Keratinocyte (primary cell): ENCODE measurements around the gene ADGRG2.

Experiments used
- EZH2 ChIP-seq: IDR thresholded peaks from one replicate; pipeline ENCODE4 v1.6.1; 2012; ENCODE audit warnings: inconsistent platforms, mild to moderate bottlenecking, low read length, moderate library complexity
- TF ChIP-seq, protein P1 (sequence below), 3 experiments: IDR thresholded peaks in 1 of 3; conservative IDR thresholded peaks in 1 of 3; optimal IDR thresholded peaks in 1 of 3; 2 replicates in 2 of 3; 3 replicates in 1 of 3; pipeline versions ENCODE3 to v1.5.1; 2011; ENCODE audit warnings: low read length in 3 of 3, mild to moderate bottlenecking in 3 of 3, moderate library complexity in 2 of 3, control low read depth in 1 of 3, inconsistent platforms in 1 of 3; ENCODE audit not compliant: insufficient read depth in 2 of 3; ENCODE audit errors: extremely low read depth in 1 of 3

DNA sequence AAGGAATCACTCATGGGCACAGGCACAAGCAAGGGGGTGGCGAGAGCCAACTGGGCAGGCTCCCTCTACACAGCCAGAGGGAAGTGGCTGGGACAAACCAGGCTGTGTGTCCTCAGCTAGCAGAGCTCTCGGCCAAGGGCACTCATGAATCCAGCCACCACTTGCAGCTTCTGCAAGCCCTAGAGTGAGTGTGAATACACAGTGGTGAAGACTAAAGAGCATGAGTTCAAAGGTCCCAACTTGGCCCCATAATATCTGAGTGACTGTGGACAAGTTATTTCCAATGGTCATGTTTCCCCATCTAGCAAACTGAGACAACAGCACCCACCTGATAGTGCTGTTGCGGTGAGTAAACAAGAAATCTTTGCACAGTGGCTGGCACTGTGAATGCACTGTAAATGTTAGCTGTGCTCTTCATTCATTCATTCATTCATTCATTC is 51.7 kb downstream of the ADGRG2 start:
- no peak for TF ChIP-seq EZH2
- TF ChIP-seq, protein P1, sequence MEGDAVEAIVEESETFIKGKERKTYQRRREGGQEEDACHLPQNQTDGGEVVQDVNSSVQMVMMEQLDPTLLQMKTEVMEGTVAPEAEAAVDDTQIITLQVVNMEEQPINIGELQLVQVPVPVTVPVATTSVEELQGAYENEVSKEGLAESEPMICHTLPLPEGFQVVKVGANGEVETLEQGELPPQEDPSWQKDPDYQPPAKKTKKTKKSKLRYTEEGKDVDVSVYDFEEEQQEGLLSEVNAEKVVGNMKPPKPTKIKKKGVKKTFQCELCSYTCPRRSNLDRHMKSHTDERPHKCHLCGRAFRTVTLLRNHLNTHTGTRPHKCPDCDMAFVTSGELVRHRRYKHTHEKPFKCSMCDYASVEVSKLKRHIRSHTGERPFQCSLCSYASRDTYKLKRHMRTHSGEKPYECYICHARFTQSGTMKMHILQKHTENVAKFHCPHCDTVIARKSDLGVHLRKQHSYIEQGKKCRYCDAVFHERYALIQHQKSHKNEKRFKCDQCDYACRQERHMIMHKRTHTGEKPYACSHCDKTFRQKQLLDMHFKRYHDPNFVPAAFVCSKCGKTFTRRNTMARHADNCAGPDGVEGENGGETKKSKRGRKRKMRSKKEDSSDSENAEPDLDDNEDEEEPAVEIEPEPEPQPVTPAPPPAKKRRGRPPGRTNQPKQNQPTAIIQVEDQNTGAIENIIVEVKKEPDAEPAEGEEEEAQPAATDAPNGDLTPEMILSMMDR (optimal IDR thresholded peaks at IDR 0.05 in 1 of 3, IDR thresholded peaks at IDR 0.05 in 1 of 3, conservative IDR thresholded peaks at IDR 0.05 in 1 of 3; ENCODE audit: extremely low read depth in 1 of 3, insufficient read depth in 2 of 3, low read length in 3 of 3), result no peak
